ENCODE data around the gene C1orf226.

The C1orf226 gene

DNA sequence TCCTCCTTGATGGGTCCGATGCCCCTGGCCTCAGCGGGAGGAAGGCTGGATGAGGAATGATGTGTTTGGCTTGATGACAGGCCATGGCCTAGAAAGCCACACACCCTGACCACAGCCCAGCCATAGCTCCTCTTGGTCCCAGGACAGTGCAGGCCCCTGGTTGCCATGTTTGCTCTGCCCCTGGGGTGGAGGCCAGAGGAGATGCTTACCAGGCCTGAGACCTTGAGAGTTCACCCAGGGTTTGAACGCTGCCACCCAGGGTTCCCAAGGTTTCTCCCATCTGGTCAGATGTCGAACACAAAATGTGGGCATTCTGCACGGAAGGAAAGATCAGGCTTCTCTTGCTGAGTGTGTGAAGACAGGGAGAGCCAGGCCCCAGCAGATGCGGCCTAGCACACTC lies 2.6 kb downstream of the C1orf226 start:
- in situ Hi-C loops (cut with MboI; ENCODE audit: low sequenced_read_pairs), result no loop called here

DNA sequence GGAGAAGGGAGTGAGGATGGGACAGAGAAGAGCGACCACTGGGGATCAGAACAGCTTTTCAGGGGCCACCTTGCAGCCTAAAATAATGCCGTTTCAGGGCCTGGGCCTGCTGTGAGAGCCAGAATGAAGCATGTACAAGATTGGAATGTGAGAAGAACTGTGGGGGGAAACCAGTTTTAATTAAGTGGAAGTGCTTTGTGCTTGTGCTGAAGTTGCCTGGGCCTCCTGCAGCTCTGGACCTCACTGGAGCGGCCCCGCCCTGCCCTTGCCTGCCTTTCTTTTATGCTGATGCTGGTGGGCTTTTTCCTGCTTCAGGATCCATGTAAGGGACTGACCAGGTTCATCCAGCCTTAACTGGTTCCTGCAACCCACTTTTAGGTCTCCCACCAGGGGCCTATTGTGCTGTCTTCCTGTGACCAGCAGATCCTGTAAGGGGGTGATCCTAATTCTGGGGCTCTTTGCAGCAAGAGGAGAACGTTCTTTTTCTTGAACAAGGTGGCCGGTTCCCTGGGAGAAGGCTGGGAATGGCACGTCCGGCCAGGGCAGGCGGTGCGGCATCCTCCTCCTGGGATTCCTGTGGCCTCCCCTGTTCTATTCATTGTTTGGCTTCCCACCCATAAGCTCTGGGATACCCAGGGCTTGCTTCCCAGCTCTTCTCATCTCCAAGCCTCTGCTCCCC lies 3.2 kb downstream of the C1orf226 start:
- in situ Hi-C loops (cut with MboI; ENCODE audit: low sequenced_read_pairs), result no loop called here

DNA sequence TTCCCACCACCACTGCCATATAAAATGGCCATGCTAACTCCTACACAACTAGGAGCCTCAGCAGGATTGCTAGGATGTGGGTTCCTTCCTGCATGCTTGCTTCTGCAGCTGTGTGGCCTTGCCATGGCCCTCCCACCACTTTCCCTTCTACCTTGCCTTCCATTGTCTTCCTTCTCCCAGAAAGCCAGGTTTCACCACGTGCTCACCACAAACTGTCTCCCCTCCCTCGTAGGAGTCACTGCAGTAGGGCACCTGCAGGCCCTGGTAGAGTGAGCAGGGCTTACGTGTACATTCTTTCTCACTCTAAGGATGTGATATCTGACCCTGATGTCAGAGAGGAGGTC lies 3.7 kb downstream of the C1orf226 start:
- in situ Hi-C loops (cut with MboI; ENCODE audit: low sequenced_read_pairs), result no loop called here

DNA sequence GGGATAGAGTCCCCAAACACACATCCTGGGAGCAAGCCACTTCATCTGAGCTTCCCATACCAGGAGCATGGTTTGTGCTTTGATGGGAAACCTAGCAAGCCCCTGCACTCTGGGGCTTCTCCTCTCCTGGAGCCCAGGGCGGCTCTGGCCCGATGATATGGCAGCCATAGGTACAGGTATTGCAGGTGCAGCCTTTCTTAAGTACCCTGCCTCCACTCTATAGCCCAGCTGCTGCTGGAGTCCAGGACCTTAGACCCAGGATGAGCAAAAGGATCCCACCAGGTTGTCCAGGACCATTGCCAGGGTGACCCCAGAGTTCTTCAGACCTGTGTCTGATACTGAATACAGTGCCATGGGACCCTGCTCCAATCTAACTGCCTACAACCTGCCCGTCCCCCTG lies 4.2 kb downstream of the C1orf226 start:
- in situ Hi-C loops (cut with MboI; ENCODE audit: low sequenced_read_pairs), result no loop called here

DNA sequence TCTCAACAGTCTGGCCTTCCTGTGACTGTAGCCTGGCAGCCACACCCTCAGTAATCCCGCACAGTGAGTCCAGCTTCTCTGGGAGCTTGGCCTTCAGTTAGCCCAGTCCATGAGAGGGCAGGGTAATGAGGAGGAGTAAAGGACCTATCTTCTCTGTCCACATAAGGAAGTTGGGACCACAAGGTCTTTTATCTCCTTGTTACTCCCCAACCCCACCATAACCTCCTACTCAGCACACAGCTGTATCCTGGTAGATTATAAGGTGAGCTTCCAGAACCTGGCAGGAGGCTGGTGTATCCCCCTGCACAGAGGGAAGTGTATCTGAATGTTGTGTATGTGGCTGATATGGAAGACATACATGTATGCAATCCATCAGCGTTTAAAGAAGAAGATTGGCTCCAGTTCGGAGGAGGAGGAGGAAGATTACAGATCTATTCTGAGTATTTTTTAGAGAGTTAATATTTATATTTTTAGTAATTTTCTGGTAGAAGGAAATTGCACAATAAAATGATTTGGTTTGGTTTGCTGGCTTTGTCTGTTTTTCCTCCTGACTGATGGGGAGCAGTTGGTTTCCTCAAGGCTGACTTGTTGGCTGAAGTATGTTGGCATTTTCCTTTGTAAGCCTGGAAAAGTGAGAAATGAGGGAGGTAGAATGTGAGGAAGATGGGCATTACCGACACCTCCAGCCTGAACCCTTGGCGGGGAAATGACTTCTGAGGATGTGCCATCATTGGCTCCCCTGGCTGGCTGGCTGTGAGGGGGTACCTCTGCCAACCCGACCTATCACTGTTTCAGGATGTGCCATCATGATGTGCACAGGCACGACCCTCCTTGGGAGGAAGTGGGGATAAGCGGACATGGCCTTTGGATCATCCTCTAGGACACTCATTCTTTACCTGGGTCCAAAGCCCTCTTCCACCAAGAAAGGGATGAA lies 5.0 kb downstream of the C1orf226 start:
- in situ Hi-C loops (cut with MboI; ENCODE audit: low sequenced_read_pairs), result no loop called here

DNA sequence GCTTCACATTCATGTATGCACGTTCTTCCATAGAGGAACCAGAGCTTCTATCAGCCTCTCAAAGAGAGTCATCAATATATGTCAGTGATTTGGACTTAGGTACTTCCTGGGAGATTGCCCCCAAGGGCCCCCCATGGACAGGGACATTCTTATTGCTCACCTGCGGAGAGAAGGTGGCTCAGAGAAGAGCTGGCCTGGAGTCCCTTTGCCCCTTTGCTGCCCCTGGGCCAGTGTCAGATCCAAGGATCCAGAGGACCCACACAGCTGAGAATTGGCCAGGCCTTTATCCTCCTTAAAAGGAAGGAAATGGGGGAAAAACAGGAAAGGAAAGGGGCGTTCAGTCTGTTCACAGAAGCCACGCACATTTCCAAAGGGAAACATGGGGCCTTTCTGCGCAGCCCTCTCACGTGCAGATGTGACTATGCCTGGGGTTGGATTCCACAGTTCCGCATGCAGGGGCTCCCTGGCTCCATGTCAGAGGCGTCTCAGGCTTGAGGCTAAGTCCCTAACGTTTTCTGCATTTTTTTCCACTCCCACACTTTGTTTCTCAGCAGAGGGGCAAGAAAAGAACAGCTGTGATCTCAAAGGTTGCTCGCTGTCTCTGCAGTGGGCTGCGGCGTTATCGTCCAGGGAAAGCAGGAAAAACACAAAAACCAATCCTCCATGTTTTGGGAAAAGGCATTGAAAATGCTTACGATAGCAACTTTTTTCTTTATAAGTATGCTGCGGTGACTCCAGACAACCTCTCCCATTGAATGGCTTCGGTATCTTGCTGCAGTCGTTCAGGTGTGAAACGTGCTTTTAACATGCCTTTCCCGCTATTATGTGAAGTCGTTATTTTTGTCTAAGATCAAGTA lies 5.9 kb downstream of the C1orf226 start:
- in situ Hi-C loops (cut with MboI; ENCODE audit: low sequenced_read_pairs), result no loop called here

DNA sequence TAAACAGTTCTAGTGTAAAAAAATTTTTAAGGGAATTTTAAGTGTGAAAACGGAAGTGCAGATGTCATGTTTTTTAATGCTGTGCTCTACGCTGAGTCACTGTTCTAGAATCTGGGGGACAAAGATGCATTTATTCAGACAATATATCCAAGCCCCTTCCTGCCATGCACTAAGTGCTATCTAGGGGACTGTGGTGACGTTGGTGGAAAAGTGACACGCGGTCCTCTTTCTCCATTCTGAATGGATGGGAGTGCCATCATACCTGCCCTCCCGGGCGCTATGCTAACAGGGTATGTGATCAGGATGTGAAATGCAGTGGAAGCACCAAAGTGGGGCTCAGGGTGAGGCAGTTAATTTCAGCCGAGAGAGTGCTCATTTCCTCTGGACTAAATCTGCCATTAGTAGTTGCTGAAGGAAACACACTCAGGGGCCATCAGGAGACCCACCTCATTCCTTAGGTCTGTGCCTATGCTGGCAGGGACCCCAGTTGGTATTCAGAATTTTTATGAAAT lies 6.6 kb downstream of the C1orf226 start:
- in situ Hi-C loops (cut with MboI; ENCODE audit: low sequenced_read_pairs), result no loop called here

DNA sequence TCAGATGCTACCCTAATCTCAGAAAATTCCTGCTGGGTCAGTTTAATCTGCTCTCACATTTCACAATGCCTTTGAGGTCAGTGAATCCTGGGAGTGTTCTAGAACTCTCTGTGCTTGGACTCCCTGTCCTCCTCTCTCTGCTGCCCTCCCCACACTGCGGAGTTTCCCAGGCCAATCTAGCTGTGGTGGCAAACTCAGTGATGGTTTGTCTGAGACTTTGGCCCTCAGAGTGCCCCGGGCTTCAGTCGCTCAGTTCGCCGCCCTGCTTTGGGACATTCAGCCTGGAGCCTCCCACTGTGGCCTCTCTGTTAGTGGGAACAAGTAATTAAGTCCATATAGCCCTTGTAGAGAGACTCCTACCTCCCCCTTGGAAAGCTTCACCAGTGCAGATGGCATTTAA lies 7.1 kb downstream of the C1orf226 start:
- in situ Hi-C loops (cut with MboI; ENCODE audit: low sequenced_read_pairs), result no loop called here

DNA sequence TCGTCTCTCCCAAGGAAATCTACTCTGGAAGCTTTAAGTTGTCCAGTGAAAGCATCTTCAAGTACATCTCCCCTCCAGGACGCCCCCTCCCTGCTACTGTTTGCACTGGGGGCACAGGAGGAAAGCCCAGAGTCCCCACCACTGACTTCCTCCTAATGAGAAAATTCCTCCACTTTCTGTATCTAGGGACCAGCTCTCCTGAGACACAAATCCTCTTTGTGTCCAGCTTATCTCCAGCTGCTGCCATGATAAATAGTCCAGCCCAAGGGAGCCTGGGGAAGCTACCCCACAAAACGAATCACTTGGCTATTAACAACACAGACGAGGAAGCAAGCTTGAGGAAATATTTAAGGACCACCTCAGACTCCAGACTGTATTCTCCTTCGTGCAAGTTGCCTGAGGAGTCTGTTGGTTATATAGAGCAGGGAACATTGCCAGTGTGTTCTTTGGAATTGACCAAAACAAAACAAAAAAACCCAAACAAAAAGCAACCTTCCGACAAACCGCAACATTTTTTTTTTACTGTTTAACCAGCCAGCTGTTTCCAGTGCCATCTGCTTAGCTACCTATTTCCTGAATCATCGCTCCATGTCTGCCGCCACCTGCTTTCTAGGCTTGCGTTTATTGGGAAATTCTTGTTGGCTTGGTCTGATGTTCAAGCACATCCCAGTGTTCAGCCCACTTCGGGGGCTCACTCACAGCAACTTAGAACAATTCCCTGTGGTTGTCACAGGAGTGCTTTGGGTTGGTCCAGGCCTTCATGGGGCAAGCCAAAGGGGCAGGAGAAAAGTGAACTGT lies 7.7 kb downstream of the C1orf226 start:
- in situ Hi-C loops (cut with MboI; ENCODE audit: low sequenced_read_pairs), result no loop called here

DNA sequence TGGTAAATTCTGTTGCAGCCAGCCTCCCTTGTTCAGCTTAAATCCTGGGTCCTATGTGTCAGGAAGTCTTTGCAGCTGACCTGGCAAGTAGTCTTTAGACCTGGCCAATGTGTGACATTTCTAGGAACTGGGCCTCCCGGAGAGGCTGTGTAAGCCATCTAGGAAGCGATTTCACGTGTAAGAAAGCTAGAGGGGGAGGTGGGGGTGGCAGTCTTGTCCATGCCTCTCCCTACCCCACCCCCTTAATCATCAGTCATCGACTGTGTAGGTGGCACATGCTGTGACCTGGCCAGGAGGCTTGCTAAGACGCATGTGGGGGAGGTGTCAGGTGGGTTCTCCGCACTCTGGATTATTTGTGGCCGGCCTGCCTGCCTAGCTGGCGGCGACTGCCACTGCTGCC lies 8.4 kb downstream of the C1orf226 start:
- in situ Hi-C loops (cut with MboI; ENCODE audit: low sequenced_read_pairs), result no loop called here

DNA sequence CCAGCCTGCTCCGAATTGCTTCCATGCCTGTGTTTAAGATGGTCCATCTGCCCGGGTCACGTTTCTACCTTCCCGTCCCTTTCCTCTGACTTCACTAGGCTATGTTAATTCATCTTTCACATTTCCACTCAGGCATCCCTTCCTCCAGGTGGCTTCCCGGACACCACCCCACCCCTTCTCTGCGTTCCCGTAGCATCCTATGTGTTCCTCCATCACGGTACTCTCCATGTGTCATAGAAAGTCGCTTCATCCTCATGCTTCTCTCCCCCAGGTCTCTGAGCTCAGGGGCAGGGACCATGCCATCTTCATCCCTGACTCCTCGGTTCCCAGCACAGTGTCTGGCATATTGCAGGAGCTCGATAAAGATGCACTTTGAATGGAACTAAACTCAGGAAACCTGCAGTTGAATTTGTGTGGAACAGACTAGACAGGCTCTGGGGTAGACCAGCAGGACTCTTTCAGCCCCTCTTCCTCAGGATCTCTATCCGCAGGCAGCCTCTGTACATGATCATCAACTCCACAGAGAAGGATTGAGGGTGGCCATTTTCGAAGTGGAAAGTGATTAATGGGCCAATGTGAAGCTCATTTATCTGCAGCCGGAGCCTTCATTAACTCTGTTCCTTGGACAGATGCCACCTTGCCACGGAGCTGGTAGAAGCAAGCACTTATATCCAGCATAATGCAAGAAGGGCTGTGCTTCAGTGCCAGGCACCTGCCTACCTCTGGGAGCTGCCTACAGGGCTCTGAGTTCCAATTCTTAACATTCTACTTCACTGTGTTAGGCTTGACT lies 9.1 kb downstream of the C1orf226 start:
- in situ Hi-C loops (cut with MboI; ENCODE audit: low sequenced_read_pairs), result no loop called here

DNA sequence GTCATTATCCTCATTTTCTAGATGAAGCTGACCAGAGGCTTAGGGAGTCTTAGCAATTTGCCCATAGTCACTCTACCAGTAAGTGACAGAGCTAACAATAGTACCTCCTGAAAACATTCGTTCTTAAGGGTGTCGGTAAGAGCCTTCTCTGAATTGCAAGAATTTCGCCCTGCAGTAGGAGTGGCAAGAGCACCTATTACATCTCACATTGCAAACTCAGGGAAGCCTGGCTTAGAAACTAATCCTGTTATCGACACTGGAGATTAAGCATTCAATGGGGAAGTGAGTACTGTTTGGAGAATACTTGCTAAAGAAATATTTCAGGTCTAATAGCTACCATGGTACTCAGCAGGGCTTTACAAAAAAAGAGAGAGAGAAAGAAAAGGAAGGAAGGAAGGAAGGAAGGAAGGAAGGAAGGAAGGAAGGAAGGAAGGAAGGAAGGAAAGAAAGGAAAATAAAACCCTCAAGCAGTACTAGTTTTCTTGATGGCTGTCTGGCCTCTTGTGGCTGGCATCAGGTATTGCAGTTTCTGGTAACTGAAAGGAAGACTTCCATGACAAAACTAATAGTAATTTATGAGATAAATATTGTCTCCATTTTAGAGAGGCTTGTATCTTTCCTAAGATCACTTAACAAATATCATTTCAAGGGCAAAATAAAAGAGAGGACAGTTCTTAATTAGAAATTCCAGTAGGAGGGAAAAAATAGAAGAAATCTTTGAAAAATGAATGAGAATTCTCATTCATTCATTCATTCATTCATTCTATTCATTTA lies 10.4 kb downstream of the C1orf226 start:
- in situ Hi-C loops (cut with MboI; ENCODE audit: low sequenced_read_pairs), result no loop called here

DNA sequence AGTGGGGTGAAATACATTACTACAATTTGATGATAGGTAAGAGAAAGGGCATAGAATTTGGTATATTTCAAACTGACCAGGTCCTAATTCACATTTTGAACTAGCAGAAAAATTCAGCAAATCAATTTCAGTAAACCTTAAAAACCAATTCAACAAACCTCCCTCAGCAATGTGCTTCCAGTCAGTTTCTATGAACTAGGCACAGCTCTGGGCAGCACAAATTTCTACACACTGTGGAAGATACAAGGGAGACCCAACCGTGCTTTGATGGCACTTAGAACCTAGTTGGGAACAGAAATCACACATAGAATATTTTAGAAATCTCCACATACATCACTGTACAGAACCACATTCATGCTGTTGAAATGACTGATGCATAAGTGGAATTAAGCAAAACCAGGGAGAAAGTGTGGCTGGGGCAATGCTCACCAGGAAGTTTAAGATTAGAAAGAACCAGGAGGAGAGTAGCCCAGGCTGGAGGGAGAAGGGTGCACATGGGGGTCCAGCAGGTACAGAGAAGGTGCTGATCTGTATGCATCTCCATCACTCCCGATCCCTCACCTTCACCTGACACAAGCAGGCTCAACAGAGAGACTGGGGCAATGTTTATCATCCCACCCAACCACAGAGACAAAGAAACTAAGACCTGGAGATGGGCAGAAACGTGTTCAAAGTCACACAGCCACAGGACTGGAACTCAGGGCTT lies 14.8 kb downstream of the C1orf226 start:
- in situ Hi-C loops (cut with MboI; ENCODE audit: low sequenced_read_pairs), result no loop called here

DNA sequence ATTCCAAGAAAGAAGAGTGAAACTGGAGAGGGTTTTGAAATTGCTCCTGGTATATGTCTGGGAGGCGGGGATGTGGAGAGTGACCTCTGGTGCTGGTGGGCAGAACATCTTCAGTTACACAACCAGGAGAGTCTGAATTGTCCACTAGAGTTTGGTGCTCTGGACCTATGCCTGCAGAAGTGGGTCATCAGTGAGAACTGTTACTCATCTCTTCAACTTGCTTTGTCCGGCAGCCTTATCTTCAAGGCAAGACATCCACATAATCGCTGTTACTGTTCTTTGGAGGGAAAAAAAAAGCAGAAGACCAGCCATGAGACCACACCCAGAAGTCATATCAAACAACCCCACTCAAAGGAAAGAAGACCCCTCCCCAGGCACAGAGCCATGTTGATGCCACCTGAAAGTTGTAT lies 15.5 kb downstream of the C1orf226 start:
- in situ Hi-C loops (cut with MboI; ENCODE audit: low sequenced_read_pairs), result no loop called here

DNA sequence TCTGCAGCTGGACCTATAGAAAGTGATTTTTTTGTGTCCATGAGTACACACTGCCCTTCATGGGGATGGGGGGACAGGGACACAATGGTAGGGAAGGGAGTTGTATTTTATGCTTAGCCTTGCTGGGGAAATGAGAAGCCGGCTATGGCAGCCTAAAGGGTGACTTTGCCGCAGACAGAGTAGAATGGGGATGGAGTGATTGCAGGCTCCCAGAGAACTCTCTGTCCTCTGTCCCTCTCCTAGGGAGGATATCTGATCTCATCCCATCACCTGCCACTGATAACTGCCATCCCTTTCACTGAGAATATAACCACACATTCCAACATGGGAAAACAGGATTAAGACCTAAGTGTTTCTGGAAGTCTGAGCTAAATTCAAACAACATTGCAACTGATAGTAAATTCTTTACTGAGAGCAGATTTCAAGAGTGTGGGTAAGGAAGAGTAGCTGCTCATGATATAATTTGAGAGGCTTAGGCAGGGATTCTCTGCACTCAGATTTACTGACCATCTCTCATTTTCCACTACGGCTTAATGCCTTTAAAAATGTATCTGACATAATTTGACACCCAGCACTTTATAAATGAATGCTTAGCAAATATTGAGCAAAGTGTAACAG lies 16.5 kb downstream of the C1orf226 start:
- in situ Hi-C loops (cut with MboI; ENCODE audit: low sequenced_read_pairs), result no loop called here

DNA sequence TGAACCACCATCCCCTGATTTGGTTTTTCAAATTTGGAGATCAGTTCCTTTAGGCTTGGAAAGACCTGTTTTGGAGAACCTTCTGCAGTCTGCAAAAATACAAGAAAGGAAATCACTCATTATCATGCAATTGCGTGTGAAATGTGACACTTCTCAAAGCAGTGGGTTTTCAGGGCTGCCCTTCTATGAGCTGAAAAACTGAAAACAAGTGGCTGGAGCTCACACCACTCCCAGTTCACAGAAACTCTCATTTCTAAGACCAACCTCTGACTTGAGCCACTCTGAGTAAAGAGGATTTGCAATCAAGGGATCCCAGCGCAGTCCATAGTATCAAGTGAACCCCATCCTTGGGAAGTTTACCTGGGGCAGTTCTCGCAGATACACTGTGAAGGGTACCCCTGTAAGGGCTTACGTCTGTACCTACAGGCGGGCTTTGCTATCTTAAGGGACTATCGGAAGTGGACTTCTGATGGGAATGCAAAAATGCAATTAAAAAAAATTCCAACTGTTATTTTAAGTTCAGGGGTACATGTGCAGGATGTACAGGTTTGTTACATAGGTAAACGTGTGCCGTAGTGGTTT lies 17.6 kb downstream of the C1orf226 start:
- in situ Hi-C loops (cut with MboI; ENCODE audit: low sequenced_read_pairs), result no loop called here

DNA sequence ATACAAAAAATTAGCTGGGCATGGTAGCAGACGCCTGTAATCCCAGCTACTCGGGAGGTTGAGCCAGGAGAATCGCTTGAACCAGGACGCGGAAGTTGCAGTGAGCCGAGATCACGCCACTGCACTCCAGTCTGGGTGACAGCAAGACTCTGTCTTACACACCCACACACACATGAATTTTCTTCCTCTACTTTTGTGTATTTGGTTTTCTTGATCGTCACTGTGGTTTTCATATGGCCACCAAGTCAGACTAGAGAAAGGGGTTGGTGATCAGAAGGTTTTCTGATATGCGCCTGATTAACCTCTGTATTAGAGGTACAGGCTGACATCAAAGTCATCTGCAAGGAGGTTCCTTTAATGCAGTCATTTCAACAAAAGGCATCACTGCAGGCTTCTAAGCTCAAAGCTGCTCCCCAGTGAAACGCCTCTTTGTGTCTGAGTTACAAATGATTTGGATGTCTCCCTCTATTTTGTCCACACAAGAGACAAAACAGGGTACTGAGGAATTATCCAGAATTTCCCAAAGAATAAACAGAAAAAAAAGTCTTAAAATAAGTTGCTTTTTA lies 19.3 kb downstream of the C1orf226 start:
- in situ Hi-C loops (cut with MboI; ENCODE audit: low sequenced_read_pairs), result no loop called here

Measured in HL-60/S4 treated with phorbol 12-myristate 13-acetate at 8.2 ng/mL for 4 days and 3 days (cell line).